Measurements from ENCODE around the gene NCOA3. TPM values are rescaled to one million over a fixed set of nuclear protein-coding genes. Genes with fewer than 3 reads are reported as not detected.

NCOA3 gene
- total and polyA plus RNA-seq, 2 of the 8 experiments (the other 6 are each of a cell fraction or from before 2014, with no cell fraction given), result 7.9 to 24.7 TPM

GRCh38 chr20:47501116-47501481 lies 588 bp upstream of the NCOA3 start (continued):
- TF ChIP-seq HDAC2 (IDR thresholded peaks at IDR 0.05; ENCODE audit: borderline replicate concordance in 1 of 2, low read depth in 2 of 2, low read length in 2 of 2) (no peak), RBBP5 (IDR thresholded peaks at IDR 0.05; ENCODE audit: borderline replicate concordance, low read depth, low read length) (no peak), POU5F1 (IDR thresholded peaks at IDR 0.05; ENCODE audit: low read depth, low read length) (no peak)
